Upper lobe of right lung (tissue), 1 donor: ENCODE data around the gene IDUA. TPM values are rescaled to one million over a fixed set of nuclear protein-coding genes. Genes with fewer than 3 reads are reported as not detected.

Experiments
- ATAC-seq: fragments of 200-7000 bp; cut with Tn5 transposase; one replicate; pipeline ENCODE4 v1.9.1; 2020; ENCODE audit warnings: mild to moderate bottlenecking, moderate library complexity
- DNase-seq: peaks from one replicate; pipeline ENCODE4 v3.0.0-alpha.2; 2020
- H3K27ac ChIP-seq: fragments of 200-600 bp; one replicate; pipeline ENCODE4 v1.8.0; 2022
- H3K27me3 ChIP-seq: fragments of 200-600 bp; one replicate; pipeline ENCODE4 v1.8.0; 2022; ENCODE audit warnings: mild to moderate bottlenecking
- H3K36me3 ChIP-seq: fragments of 200-600 bp; one replicate; pipeline ENCODE4 v1.8.0; 2022
- H3K4me1 ChIP-seq: fragments of 200-600 bp; one replicate; pipeline ENCODE4 v1.8.0; 2022
- H3K4me3 ChIP-seq: fragments of 200-600 bp; one replicate; pipeline ENCODE4 v1.8.0; 2022; ENCODE audit warnings: mild to moderate bottlenecking
- H3K9me3 ChIP-seq: fragments of 200-600 bp; one replicate; pipeline ENCODE4 v1.8.0; 2022
- intact Hi-C: fragments of 100-400 bp; cut with DNase I; formaldehyde crosslinking; loops from one replicate; pipeline ENCODE4 v1.11.0; 2022
- total RNA-seq: library from RNA; stranded (reverse); fragmentation: NEBNext Ultra II Directional; extraction: Animal tissue kit (Norgen Biotek cat#: 25700); gene quantifications from one replicate; pipeline ENCODE4 v1.2.1, GENCODE V29; 2021
- TF ChIP-seq, protein P1 (sequence below): fragments of 200-600 bp; IDR thresholded peaks from one replicate; pipeline ENCODE4 v1.8.0; 2022; ENCODE audit warnings: antibody characterized with exemption
- donor health status: DM: no; HTN: yes; CAD: no; lungs with severe emphysema.

IDUA gene
- total RNA-seq, 1 donor from 2014 or later, result 49.2 TPM

DNA sequence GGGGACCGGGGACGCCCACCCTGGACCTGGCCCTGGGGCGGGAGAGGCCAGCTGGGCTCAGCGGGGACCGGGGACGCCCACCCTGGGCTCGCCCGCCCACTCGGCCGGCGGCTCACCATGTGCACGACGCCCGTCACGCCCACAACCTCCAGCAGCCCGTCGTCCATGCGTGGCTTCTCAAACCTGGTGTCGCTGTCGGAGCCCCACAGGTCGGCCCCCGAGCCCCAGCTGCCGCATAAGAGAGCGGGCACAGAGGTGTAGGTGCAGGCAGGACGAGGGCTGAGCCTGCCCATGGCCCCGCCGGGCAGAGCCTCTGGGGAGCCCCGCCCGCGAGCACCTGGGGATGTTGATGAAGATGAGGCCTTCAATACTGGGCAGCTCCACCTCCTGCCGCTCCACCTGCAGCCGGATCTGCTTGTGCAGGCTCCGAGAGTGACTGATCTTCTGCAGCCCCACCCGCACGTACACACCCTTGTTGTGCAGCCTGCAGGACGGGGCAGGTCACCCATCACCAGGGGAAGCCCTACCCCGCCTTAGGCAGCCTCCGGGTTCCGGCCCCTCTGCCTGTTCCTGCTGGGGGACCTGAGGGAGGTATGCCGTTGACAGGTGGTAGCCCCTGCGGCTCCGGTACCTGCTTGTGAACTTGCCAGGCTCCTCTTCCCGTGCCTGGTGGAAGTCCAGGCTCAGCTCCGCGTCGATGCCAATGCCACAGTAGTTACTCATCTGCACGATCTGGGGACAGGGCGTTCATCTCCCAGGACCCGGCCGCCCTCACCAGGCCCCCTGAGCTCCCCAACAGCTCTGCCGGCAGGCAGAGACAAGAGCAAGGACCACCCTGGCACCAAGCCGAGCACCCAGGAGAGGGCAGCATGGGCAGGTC, 25.3 kb upstream of the IDUA start:
- ATAC-seq, result no peak
- intact Hi-C loops, result no loop called here
- Histone ChIP-seq H3K27ac (no peak overlapping the region), H3K27me3 (no peaks in the 10 kb centered on the region), H3K9me3 (no peaks in the 10 kb centered on the region), H3K4me3 (no peak overlapping the region), H3K4me1 (no peaks in the 10 kb centered on the region), H3K36me3 (peaks cover 33% of the 10 kb centered on the region)
- no peak for DNase-seq
- TF ChIP-seq, protein P1, sequence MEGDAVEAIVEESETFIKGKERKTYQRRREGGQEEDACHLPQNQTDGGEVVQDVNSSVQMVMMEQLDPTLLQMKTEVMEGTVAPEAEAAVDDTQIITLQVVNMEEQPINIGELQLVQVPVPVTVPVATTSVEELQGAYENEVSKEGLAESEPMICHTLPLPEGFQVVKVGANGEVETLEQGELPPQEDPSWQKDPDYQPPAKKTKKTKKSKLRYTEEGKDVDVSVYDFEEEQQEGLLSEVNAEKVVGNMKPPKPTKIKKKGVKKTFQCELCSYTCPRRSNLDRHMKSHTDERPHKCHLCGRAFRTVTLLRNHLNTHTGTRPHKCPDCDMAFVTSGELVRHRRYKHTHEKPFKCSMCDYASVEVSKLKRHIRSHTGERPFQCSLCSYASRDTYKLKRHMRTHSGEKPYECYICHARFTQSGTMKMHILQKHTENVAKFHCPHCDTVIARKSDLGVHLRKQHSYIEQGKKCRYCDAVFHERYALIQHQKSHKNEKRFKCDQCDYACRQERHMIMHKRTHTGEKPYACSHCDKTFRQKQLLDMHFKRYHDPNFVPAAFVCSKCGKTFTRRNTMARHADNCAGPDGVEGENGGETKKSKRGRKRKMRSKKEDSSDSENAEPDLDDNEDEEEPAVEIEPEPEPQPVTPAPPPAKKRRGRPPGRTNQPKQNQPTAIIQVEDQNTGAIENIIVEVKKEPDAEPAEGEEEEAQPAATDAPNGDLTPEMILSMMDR, result no peak

DNA sequence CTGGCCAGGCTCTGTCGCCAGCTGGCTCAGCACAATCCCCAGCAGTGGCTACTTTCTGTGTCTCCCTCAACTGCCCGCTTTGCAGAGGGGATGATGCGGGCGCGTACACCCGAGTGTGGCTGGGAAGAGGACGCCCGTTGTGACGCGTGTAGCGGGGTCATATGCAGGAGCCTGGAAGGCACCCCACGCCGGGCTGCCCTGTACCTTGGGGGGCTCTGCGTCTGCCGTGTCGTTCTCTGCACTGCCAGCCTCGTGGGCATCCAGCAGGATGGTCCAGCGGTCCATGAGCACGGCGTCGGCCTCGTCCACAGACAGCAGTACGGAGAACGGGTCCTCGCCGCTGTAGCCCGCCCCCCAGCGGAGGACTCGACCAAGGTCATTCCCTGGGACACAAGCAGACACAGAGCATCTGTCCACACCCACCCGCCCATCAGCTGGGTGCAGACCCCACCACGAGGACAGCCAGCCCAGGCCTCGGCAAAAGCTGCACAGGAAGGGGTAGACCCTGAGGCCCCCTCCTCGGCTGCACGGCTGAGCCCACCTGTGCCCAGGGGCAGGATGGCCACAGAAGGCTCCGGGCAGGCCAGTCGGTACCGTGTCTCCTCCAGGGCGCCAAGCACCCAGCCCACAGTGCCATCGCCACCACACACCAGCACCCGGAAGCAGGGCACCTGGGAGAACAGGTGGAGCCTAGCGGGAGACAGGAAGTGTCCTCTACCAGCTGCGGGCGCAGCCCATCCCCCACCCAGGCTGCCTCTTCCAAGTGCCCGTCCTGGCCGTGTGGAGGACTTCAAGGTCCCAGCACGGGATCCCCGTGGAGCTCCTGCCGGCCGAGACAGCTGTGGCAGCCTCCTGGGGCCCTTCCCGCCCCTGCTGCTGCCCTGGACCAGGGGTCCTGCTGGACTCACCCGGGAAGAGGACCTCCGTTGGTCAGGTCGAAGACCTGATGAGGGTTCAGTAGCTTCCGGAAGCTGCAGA, 24.3 kb upstream of the IDUA start:
- Histone ChIP-seq H3K4me3 (no peak overlapping the region), H3K4me1 (no peaks in the 10 kb centered on the region), H3K36me3 (peaks cover 34% of the 10 kb centered on the region), H3K27ac (no peak overlapping the region), H3K9me3 (no peaks in the 10 kb centered on the region), H3K27me3 (no peaks in the 10 kb centered on the region)
- TF ChIP-seq, protein P1, result no peak
- DNase-seq, result no peak
- ATAC-seq, result no peak
- intact Hi-C loops, result no loop called here

DNA sequence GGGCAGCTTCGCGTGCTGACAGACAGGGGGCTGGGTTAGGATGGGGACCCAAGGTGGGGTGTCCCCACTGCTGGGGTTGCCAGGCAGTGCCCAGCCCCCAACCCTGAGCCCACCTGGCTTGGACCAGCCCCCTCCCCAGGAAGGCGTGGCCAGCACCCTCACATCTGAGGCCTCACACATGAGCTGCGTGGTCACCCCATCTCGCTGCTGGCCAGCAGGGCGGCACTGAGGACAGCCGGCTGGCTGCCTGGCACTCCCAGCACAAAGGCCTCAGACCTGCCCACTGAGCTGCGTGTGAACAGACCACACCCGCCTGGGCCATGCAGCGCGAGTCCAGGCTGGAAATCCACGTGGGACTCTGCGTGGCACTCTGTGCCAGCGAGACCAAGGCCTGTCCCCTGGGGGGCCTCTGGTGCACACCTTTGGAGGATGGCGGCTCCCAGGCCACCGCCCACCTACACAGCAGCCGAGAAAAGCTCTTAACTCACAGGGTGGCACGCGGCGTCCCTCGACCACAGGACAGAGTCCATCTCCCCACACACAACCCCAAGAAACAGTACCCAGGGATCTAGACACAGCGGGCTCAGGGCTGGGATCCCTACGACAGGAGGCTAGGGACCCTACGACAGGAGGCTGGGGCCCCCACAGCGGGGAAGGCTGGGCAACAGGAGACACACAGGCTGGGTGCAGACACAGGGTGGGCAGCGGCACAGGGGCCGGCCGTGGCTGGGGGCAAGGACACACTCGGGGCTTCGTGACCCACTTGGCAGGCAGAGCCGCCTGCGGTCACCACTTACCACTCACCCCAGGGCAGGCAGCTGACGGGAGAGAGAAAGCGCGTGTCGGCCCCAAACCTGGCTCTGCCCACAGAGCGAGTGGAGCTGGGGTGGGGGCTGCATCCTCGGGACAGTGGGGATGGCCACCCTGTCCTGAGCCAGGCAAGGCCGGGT, 23.3 kb upstream of the IDUA start:
- TF ChIP-seq, protein P1, result no peak
- DNase-seq (no peak), ATAC-seq (no peak)
- peaks cover 34% of the 10 kb centered on the region for H3K36me3 ChIP-seq
- no peaks in the 10 kb centered on the region for H3K9me3 ChIP-seq
- intact Hi-C loops, result no loop called here
- no peak overlapping the region for H3K4me3 ChIP-seq
- H3K27me3 ChIP-seq, result no peaks in the 10 kb centered on the region
- no peaks in the 10 kb centered on the region for H3K4me1 ChIP-seq
- no peak overlapping the region for H3K27ac ChIP-seq

DNA sequence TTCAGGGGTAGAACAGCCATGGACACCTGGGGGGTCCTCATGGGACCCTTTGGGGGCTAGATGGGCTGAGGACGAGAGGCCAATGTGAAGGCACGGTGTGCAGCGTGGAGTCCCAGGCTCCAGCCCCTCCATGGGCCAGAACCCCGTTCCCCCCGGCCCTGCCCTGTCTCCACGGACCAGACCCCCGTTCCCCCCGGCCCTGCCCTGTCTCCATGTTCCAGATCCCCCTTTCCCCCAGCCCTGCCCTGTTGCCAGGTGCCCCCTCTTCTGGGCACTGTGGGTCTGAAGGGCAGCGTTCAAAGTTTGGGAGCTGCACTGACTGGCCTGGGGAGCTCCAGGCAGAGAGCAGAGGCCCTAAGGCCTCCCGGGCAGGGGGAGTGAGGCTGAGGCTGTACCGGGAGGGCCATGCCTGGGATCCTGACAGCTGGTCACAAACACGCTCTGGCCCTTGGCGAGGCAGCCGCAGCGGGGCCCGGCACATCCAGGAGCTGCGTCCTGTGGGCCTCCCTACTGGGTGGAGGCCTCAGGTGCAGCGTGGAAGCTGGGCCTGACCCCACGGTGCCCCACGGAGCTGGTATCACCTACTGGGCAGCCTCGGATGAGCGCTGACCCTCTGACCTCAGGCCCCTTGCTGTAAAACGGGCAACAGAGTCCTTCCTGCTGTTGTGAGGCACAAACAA, 22.4 kb upstream of the IDUA start:
- TF ChIP-seq, protein P1, result no peak
- Histone ChIP-seq H3K27ac (no peak overlapping the region), H3K9me3 (no peaks in the 10 kb centered on the region), H3K36me3 (peaks cover 34% of the 10 kb centered on the region), H3K27me3 (no peaks in the 10 kb centered on the region), H3K4me3 (no peak overlapping the region), H3K4me1 (no peaks in the 10 kb centered on the region)
- intact Hi-C loops, result no loop called here
- ATAC-seq, result no peak
- no peak for DNase-seq
